HCT116 (cell line): Measurements from ENCODE around the gene MYLK.

Experiments
- EZH2 ChIP-seq: fragments of 200-600 bp; sonication (generic); IDR thresholded peaks from 2 replicates; pipeline ENCODE4 v1.6.1; 2017; ENCODE audit warnings: antibody characterized with exemption, mixed run types
- RAD21 ChIP-seq: IDR thresholded peaks from 2 replicates; pipeline ENCODE4 v1.6.1; 2012; ENCODE audit warnings: low read depth, mild to moderate bottlenecking
- TF ChIP-seq, protein P1 (sequence below), 3 experiments: fragments of 200-600 bp in 1 of 3; sonication (generic) in 1 of 3; IDR thresholded peaks in 2 of 3; conservative IDR thresholded peaks in 1 of 3; 2 replicates each; pipeline ENCODE4 v1.5.1; 2012 to 2017; ENCODE audit warnings: low read depth in 2 of 3, low read length in 2 of 3, antibody characterized with exemption in 1 of 3, borderline replicate concordance in 1 of 3, control low read depth in 1 of 3, mild to moderate bottlenecking in 1 of 3, mixed read lengths in 1 of 3, mixed run types in 1 of 3, moderate library complexity in 1 of 3; ENCODE audit not compliant: insufficient read depth in 1 of 3

GRCh38 chr3:123840961-123841360, 43.2 kb downstream of the MYLK start:
- TF ChIP-seq, protein P1, sequence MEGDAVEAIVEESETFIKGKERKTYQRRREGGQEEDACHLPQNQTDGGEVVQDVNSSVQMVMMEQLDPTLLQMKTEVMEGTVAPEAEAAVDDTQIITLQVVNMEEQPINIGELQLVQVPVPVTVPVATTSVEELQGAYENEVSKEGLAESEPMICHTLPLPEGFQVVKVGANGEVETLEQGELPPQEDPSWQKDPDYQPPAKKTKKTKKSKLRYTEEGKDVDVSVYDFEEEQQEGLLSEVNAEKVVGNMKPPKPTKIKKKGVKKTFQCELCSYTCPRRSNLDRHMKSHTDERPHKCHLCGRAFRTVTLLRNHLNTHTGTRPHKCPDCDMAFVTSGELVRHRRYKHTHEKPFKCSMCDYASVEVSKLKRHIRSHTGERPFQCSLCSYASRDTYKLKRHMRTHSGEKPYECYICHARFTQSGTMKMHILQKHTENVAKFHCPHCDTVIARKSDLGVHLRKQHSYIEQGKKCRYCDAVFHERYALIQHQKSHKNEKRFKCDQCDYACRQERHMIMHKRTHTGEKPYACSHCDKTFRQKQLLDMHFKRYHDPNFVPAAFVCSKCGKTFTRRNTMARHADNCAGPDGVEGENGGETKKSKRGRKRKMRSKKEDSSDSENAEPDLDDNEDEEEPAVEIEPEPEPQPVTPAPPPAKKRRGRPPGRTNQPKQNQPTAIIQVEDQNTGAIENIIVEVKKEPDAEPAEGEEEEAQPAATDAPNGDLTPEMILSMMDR (IDR thresholded peaks at IDR 0.05 in 2 of 3, conservative IDR thresholded peaks at IDR 0.05 in 1 of 3; ENCODE audit: borderline replicate concordance in 1 of 3, insufficient read depth in 1 of 3, low read depth in 2 of 3, low read length in 2 of 3), result no peak
- TF ChIP-seq RAD21, result no peak
- TF ChIP-seq EZH2, result no peak
